EH (cell line): ENCODE data around the gene CD6.

Experiments used
- DNase-seq: peaks from one replicate; pipeline ENCODE4 v3.0.0-alpha.2; 2015; ENCODE audit warnings: low read depth

The CD6 gene

DNA sequence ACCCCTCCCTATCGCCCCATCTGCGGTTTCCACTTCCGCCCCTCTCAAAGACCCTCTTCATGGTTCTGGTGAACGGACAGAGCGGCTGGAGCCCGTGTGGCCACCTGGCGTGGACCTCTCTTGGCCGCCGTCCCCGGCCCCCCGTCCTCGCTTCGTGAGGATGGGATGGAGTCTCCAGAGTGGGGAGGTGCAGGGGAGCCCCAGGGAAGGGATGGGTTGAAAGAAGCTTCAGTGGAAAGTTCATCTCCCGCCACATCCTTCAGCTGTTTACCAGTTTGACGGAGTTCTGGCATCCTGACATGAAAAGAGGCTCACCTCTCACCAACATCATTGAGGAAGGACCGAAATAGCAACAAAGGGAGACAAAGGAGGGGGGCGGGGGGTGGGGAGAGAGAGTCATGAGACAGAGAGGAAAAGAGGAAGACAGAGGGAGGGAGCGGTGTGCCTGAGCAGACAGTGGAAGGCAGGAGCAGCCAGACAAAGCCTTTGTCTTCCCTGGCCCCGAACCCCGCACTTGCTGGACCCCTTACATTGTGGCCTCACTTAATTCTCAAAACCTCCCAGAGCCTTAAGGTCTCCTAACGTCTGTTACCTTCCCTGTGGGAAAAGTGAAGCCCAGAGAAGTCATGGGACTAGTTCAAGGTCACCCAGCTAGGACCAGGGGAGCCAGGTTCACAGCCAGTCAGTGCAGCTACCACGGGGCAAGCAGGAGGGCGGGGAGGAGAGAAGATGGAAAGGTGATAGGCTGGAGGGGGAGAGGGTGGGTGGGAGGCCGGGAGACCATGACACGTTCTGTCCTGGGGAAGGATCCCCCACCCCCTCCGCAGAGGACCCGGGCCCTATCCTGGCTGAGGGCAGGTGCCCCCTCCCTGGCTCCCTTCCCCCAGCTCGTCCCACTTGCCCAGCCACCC, 54.9 kb downstream of the CD6 start:
- DNase-seq = no peak

- no peak for DNase-seq
Observed at GRCh38 chr11:61027141-61027840, 55.8 kb downstream of the CD6 start.

- no peak for DNase-seq
Observed at GRCh38 chr11:61028135-61028729, 56.8 kb downstream of the CD6 start.

DNA sequence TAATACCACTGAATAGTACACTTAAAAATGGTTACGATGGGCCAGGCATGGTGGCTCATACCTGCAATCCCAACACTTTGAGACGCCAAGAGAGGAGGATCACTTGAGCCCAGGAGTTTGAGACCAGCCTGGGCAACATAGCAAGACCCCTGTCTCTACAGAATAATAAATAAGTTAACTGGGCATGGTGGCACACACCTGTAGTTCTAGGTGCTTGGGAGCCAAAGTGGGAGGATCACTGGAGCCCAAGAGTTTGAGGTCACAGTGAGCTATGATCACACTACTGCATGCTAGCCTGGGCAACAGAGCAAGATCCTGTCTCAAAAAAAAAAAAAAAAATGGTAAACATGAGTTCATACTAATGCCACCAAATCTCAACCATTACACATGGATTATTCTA, 61.3 kb downstream of the CD6 start:
- DNase-seq = no peak

DNA sequence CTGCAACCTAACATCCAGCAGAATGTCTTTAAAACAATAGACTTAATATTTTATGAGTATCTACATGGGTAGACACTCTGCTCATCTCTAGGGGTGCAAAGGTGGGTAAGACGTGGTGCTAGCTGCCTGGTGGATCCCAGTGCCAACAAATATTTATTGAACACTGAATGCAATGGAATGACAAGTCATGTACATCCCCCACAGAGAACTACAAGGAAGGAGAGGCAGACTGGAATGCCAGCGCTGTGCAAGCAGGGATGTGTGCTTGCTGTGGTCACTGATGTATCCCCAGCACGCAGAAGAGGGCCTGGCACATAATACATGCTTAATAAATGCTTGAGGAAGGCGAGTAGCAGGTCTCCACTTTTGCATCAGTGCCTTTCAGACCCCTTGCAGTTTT, 61.9 kb downstream of the CD6 start:
- no peak for DNase-seq

DNA sequence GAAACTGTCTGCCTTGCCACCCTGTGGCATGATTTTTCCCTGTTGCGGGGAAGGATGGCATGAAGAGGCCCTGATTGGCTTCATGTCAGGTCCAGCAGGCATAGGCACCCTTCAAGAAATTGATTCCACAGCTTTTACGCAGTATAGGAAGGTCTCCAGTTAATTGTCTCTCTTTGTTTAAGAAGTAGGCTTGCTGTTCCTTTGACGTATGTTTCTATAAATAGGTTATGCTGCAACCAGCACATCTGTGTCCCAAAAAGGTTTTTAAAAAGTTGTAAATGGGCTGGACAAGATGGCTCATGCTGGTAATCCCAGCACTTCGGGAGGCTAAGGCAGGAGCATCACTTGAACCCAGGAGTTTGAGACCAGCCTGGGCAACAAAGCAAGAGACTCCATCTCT, 62.6 kb downstream of the CD6 start:
- no peak for DNase-seq

DNA sequence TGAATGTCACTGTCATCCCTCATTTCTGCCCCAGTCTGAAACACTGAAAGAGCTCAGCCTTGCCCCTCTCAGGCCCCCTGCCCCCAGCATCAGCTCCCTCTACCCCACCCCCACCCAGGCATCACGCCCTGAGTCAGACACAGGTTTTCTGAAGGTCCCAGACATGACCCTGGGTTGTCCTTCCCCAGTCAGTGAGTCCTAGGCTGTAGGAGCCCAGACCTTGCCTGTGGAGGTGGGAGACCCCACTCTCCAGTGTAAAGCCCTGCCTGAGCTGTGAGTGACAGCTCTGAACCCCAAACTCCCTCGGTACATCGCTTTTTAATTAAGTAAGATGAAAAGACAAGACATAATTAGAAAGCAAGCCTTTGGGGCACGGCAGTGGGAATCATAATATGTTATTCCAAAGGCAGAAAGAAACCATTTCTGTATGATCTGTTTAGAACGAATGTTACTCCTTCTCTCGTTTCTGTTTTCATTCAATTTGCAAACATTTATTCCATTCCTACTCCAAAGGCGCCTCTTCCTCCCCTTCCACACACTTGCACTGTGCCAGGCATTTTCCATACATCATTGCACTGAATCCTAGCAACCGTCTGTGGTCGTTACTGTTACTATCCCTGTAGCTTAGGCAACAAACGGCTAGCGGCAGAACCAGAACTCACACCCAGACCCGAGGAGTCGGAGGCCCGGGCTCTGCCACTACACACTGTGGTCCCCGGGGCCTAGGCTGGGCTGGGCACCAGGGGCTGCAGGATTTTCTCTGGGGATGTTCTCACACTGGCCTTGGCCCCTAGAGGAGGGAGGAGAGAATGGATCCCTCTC, 63.4 kb downstream of the CD6 start:
- no peak for DNase-seq

DNA sequence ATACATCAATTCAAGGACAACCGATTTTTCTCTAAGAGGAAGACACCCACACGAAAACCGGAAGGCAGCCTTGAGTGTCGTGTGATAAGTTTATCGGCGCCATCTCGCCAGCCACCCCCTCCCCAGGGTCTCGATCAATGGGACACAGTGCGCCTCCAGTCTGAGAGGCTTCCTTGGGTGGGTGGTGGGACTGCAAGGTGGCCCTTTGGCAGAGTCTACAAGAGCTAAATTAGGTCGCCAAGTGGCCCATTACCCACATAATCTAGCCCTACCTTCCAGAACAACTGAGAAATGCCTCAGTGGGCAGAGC, 64.0 kb downstream of the CD6 start:
- no peak for DNase-seq

DNA sequence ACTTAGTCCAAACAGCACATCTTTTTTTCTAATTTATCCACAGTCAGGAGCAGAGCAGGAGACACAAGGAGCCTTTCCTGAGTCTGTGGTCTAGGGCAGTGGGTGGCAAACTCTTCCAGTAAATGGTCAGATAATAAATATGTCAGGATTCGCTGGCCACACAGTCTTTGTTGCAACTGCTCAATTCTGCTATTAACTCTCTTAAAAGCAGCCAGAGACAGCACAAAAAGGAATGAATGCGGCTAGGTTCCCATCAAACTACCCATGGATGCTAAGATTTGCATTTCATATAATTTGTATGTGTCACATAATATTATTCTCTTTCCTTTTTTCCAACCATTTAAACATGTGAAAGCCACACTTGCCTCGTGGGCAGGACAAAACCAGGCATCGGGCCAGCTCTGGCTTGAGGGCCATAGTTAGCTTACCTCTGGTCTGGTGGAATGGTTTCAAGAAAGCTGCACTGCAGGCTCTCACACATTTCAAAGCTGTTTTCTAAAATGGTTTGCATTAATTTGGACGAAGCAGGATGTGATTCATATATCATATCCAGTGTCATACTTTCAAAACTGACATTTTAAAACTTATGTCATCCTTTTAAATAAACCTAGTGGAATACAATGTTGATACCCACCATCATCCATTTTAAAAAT, 66.1 kb downstream of the CD6 start:
- peak; percentile 19 for DNase-seq

GRCh38 chr11:61039916-61040315, 68.4 kb downstream of the CD6 start:
- no peak for DNase-seq

DNA sequence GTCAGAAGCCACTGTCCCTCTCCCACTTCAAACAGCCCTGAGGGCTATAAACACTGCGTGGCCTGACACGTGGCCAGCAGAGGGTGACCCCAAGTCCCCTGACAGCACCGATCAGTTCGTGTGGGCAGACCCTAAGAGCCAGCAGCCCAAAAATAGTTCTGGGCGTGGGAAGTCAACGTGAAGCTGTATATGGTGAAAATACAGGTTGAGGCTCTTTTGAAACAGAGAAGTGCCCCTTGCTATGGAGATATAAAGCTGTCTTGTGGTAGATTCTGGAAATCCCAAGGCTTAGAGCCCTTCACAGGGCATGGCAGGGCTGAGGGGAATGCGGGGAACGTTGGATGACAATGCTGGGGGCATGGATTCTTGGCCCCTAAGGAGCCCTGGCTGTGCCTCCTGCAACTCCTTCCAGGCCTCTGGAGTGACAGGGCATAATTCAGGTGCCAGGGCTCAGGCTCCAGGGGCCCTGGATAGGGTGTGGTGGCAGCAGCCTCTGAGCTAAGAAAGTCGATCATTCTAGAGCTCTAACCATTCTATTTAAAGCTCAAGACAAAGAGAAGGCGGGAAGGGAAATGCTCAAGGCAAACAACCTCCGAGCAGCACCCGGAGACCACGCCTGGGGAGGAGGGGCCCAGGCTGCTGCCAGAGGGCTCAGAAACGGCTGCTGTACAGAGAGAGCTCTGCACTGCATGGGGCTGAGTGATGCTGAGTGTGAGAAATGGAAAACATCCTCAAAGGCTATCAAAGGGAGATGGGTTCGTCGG, 70.5 kb downstream of the CD6 start:
- peak; percentile 23 for DNase-seq

DNA sequence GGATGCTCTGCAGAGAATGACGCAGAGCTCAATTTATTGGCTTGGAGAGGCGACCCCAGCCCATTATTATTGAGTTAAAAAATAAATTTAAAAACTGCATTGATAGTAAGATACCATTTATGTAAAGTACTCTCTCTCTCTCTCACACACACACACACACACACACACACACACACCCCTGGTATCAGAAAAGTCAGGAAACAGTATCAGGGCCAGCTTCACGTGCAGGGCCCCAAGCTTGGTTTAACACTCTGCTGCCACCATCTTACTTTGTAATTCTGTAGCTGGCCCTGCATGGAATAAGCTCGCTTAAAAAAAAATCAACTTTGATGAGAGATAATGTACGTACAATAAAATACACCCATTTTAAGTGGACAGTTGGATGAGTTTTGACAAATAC, 71.1 kb downstream of the CD6 start:
- DNase-seq = no peak

DNA sequence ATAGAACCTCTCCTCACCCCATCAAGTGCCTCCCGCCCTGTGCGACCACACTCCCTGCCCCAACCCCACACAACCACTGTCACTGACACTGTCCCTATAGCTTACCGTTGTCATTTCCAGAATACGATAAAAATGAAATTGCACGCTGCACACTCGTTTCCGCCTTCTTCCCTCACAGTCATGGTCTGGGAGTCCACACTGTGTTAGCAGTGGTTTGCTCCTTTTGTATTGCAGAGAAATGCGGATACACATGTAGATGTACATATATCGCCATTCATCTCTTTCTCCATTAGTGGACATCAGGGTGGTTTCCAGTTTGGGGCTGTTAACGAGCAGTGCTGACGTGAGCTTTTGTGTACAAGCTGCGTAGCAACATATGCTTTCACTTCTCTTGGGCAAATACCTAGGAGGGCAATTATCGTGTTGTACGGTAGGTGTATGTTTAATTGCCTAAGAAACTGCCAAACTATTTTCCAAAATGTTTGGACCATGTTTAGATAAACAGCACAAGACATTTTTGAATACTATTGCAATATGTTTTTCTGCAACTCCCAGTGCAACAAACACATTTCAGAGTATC, 71.6 kb downstream of the CD6 start:
- DNase-seq = no peak

GRCh38 chr11:61045271-61045670, 73.8 kb downstream of the CD6 start:
- DNase-seq = no peak

- no peak for DNase-seq
Observed at GRCh38 chr11:61046833-61047232, 75.4 kb downstream of the CD6 start.

DNA sequence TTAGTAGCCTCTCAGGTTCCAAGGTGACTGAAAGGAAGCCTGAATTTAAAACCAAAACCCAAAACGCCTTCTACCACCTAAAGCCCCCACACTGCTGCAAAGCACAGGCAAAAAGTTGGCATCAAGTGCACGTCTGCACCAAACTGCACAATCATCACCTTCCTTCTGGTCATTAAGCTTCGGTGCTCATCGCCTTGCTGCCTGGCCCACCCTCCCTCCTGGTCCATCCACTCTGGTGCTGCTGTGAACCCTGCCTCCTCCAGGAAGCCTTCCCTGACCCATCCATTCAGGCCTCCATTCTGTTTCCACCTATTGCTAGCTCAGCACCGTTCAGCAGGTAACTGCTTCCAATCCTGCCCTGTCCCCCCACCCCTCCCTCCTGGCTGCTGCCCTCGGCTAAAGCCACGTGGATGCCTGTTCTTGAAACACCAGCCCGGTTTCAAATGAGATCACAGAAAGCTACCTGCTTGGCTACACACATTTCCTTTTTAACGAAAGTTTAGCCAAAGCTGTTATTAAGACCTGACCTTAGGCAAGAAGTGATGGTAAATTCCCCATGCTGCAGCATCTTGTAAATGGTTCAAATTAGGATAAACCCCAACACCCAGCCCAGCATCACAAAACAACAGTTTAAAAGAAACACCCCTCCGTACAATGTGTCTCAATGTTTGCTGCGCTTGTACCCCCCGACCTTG, 77.0 kb downstream of the CD6 start:
- DNase-seq = no peak

DNA sequence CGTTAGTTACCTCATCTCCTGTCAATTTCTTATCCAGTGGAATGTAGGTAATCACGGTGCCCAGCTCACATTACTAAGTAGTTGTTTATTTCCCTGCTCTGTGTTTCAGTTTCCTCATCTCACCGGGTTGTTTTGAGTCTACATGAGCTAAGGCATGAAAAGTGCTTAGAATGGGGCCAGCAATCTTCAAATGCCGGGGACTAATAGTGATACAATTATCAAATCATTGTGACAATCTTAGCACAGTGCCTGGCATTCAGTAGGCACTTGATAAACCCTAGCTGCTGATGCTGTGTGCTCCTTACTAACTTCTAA, 77.5 kb downstream of the CD6 start:
- DNase-seq = no peak

GRCh38 chr11:61049859-61050258, 78.4 kb downstream of the CD6 start:
- no peak for DNase-seq

GRCh38 chr11:61052182-61052972, 80.9 kb downstream of the CD6 start:
- DNase-seq = no peak

GRCh38 chr11:61053191-61053590, 81.7 kb downstream of the CD6 start:
- DNase-seq = no peak
